GM12801 (cell line): Measurements from ENCODE around the gene DAO.

Experiments used
- TF ChIP-seq, protein P1 (sequence below): IDR thresholded peaks from one replicate; pipeline ENCODE4 v1.5.1; 2011; ENCODE audit warnings: control low read depth; ENCODE audit not compliant: insufficient read length; ENCODE audit errors: extremely low read depth

DAO gene

DNA sequence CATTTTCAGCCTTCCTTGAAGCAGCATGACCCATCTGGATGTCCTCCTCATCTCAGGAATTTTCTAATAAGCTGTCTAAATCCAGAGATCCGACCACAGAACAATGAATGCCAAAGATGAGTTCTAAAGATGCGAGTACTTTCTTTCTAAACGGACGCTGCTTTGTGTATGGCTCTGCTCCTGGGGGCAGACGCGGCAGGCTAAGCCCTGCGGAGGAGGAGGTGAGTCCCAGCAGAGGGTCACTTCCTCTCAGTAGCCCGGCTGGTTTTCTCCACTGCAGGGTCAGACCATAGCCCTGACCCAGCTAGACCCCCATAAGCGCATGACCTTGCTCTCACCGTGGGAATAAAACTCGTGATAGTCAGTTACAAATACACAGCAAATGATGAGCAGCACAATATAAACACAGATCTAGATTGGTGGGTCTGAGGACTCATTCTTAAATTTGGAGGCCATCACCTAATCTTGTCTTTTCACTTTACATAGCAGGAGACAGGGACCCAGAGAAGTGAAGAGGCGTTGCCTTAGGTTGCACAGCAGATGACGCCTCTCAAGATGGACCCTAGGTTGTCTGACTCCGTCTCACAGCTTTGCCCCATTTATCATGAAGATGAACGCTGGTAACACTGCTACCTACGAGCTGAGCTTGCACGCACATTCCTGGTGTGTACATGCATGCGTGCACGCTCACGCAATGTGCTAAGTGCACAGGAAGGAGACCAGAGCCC, 39.1 kb upstream of the DAO start:
- TF ChIP-seq, protein P1, sequence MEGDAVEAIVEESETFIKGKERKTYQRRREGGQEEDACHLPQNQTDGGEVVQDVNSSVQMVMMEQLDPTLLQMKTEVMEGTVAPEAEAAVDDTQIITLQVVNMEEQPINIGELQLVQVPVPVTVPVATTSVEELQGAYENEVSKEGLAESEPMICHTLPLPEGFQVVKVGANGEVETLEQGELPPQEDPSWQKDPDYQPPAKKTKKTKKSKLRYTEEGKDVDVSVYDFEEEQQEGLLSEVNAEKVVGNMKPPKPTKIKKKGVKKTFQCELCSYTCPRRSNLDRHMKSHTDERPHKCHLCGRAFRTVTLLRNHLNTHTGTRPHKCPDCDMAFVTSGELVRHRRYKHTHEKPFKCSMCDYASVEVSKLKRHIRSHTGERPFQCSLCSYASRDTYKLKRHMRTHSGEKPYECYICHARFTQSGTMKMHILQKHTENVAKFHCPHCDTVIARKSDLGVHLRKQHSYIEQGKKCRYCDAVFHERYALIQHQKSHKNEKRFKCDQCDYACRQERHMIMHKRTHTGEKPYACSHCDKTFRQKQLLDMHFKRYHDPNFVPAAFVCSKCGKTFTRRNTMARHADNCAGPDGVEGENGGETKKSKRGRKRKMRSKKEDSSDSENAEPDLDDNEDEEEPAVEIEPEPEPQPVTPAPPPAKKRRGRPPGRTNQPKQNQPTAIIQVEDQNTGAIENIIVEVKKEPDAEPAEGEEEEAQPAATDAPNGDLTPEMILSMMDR: no peak

DNA sequence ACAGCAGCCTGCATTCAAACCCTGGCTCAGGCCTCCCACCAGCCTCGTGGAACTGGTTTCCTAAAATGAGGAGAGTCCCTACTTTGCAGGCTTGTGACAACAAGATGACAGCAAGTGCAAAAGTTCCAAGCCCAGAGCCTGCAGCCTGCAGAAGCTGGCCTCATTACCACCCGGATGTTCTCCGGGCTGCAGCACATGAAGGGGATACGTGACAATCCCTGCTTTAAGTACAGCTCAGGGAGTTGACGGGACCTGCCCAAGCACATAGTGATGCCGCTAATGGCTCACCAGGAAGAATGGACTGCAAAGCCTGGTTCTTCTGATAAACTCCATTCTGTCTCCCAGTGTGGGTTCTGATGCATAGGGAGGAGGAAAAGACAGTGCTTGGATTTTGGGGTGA, 37.5 kb upstream of the DAO start:
- TF ChIP-seq, protein P1: no peak

DNA sequence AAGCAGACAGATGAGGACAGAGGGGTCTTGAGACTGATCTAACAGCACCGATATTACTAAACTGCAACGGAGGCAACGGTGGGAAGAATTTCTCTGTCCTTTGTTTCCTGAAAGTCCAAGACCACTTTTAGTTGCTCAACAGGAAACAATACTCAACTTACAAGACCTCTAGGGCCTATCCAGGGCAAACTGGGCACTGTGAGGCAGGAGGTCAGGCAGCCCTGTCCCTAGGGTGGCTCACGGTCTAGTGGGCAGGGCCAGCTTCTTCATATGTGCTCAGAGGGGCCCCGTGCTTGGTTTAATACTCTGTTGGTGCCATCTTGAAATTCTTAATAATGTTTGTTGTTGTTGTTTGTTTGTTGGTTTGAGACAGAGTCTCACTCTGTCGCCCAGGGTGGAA, 36.7 kb upstream of the DAO start:
- TF ChIP-seq, protein P1: no peak

DNA sequence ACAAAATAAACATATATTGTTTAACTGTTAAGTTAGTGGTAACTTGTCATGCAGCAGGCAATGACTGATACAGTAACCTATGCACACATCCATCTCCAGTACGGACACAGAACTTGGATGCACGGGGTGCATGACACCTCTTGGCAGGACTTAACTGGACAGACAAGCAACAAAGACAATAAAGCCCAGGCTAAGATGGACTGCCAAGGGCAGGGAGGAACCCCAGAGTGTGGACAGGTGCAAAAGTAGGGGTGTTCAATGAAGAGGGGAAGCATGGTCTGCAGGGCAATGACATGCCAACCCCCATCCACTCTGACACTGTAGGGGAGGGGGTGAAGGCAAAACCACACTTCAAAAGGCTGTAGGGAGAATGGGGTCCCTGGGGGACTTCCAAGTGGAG, 34.2 kb upstream of the DAO start:
- TF ChIP-seq, protein P1: no peak

DNA sequence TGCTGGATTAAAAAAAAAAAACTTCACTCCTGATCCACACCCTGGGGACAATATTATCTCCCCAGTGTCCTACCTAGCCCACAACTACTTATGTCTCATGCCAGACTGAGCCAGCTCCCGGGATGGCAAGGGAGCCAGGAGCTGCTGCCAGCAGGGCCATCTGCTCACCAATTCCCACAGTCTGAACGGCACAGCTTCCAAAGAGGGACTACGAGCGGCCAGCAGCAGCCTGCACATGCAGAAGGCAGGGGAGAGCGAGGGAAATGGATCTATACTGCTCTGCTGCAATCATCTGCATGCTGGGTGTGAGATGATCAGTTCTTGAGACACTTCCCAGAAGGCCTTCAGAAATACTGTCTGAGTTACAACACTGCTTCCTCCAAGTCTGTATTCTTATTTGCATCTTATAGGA, 33.6 kb upstream of the DAO start:
- TF ChIP-seq, protein P1: no peak

DNA sequence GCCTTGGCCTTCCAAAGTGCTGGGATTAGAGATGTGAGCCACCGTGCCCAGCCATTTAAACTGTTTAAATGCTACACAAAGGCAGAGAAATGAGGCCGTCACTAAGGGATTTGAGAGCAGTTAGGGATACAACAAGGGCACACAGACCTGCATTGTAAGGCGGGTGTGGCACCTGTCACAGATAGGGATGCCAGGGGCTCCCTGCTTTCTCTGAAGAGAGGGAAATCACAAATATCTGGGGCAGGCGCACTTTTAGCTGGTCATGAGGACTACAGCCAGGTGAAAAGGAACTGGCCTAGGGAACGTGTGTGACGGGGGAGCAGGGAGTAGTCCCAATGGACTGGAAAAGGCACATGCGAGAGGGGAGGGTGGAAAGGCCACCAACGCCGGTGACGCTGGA, 32.2 kb upstream of the DAO start:
- TF ChIP-seq, protein P1: no peak

DNA sequence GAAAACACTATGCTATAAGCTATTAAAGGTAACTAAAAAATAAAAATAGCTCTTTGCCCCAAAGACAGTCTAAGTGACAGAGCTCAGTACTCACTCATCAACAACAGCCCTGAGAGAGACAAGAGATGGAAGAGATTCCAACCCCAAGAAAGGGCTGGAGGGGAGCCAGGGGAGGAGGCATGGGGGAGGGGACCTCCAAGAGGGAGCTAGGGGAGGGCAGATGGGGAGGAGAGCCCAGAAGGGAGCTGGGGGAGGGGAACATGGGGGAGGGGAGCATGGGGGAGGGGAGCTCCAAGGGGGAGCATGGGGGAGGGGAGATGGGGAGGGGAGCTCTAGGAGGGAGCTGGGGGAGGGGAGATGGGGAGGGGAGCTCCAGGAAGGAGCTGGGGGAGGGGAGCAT, 30.2 kb upstream of the DAO start:
- TF ChIP-seq, protein P1: no peak
